NCI-H82 (cell line): ENCODE results near the gene MARK3.
"Not testable (repeated sequence)": the region's sequence is repeated elsewhere in the genome, so short reads cannot be mapped to it uniquely, and the experiment has no call there.

Experiments used
- DNase-seq: peaks from one replicate; lab custom pipeline; 2025; lab: John Stamatoyannopoulos, UW

The MARK3 gene

DNA sequence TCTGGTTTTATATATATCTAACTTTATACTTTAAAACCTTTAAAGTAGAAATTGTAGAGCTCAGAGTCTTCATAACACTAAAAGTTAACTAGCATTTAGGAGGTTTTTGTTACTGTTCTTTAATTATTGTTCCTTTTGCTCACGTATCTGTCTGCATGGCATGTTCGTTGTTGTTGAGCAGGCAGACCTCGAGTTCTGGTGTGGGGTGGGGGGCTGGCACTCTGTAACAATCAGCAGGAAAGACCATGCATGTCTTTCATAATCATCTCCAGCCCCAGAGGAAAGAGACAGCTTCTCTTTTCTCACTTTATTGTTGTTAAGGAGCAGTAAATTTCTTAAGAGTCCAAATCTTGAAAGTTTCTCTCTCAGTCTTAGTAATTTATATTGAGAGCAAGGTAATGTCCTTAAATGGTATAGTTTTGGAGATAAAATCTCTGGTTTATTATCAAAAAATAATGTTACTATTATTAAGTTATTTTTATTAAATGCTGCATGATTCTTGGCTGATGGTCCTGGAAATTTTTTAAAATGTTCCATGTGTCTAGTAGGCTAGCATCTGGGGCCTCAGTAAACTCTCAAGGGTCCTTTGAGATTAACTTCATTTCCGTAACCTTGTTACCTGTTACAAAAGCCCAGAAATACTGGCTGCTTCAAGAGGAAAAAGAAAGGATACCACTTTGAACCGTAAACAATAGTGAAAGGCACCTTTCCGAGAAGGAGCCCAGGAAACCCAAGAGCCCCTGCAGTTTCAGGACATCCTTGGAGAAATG, 107.1 kb downstream of the MARK3 start:
- no peak for DNase-seq

DNA sequence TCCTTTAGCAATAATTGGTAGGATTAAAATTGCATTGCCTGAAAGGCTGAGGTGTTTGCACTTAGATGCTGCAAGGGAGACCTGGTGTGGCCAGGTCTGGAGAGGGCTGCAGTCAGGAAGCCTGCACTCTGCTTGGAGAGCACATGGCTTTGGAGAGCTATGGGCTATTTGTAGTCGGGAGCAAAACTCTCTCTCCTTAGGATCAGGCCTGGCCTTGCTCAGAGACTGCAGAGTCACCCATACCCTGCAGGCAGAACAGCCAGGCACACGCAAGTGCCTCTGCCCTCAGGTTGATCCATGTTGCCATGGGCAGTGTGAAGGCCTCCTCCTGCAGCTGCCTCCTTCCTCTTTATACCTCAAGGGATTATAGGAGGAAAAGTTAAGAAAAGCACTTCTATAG, 110.6 kb downstream of the MARK3 start:
- DNase-seq, result no peak

DNA sequence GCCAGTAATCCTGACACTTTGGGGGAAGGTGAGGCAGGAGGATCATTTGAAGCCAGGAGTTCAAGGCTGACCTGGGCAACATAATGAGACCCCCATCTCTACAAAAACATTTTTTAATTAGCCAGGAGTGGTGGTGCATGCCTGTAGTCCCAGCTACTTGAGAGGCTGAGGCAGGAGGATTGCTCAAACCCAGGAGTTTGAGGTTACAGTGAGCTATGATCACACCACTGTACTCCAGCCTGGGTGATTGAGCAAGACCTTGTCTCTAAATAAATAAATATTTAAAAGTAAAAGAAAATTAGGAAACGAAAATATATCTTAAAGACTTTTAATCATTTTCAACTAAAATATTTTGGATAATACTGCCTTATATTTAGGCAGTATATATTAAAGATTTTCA, 111.6 kb downstream of the MARK3 start:
- DNase-seq, result no peak

DNA sequence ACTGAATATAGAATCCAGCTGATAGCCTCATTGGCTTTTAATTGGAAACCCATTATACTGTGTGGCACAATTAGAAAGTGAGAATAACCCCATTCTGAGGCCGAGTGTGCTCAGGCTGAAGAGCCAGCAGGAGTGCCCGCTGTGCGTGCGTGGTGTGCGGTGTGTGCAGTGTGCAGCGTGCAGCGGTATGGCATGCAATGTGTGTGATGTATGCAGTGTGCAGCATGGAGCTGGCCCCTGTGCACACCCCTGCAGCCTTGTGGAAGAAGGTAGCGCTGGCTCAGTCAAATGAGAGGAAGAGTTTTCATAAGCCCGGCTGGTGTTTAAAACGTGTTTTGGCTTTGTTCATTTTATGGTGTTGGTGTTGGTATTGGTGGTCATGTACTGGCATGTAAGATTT, 114.5 kb downstream of the MARK3 start:
- DNase-seq, result no peak

DNA sequence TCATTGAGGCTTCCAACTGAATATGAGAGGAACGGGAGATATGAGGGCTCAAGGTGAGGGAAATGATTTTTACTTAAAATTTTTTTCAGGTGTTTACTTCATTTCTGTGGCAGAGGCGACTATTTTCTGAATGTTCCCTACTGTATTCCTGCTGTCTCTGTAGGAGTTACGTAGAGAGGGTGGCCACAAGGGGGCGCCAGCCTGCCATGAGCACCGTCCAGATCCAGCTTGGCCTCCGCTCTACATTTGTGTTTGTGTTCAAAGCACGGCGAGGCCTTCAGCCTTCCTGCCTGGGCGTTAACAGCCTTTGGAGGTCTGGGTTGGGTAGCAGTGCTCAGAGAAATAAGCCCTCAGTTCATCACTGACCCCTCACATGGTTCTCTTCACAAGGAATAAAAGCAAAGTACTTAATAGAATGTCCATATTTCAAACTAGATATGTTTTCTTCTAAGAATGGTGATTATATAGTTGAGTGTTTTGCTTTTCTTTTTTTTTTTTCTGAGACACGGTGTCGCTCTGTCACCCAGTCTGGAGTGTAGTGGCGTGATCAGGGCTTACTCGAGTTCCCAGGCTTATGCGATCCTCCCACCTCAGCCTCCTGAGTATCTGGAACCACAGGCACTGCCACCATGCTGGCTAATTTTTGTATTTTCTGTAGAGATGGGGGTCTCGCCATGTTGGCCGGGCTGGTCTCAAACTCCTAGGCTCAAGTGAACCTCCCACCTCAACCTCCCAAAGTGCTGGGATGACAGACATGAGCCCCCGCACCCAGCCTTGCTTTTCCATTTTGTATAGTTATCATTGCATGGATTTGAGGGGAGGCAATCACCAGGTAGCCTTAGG, 115.2 kb downstream of the MARK3 start:
- peak; percentile 85 for DNase-seq

DNA sequence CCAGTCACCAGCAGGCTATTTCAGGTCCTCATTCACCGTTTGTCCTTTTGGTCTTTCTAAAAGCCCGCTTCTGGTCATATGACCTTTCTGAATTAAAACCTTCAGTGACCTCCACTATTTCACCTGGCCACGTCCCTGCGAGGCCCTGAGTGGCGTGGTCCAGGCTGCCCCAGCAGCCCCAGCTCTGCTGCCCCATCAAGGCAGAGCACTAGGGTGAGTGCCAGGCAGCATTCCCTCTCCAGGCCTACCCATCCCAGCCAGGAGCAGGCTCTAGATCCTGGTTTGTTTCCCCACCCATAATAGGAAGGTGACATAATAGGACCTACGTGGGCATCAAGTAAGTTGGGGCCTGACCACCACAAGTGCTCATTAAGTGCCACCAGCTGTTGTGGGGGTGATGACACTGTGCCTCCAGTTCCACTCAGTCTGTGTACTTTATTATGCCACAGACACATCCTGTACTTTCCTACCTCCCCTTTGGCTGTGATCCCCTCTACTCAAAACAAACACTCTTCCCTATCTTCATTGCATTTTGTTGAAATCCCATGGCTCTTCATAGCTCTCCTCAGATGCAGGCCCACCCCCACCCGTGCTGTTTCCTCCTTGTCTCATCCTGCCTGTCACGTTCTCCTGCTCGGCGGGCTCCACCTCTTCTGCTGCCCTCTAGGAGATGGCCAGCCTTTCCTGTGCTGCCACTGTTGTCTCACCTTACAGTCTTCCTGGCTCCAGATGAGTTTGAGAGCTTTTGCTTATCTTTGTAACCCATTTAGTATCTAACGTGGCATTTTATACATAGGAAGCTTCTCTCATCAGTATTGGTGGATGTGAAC, 116.0 kb downstream of the MARK3 start:
- DNase-seq, result no peak

DNA sequence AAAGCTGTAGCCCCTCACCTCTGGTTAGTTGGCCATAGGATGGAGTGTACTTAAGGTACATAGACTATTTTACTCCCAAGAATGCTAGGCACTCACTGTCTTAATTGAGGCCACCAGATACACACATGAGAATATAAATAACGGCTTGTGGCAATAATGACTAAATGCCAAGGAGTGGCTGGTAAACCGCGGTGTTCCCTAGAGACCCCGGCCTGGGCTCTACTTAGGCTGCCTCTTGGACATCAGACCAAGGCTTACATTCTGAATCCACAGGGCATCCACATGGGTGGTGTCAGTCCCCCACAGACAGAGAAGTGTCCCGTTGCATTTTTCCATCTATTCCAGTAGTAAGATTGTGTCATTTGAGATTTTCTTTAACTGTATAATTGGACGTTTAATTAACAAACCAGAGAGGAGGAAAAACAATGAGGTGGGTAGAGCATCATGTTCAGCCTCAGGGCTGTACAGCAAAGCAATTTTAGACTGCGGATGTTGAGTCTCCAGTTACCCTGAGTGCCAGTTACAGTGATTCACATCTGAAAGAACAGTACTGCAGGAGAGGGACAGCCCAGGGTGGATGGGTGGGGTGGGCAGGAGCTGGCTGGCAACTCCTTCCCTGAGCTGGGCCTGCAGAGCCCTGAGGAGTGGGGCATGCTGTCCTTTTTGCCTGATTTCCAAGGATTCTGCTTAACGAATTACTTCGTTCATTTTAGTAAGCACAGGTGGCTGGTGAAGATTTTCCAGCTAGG, 116.9 kb downstream of the MARK3 start:
- no peak for DNase-seq

DNA sequence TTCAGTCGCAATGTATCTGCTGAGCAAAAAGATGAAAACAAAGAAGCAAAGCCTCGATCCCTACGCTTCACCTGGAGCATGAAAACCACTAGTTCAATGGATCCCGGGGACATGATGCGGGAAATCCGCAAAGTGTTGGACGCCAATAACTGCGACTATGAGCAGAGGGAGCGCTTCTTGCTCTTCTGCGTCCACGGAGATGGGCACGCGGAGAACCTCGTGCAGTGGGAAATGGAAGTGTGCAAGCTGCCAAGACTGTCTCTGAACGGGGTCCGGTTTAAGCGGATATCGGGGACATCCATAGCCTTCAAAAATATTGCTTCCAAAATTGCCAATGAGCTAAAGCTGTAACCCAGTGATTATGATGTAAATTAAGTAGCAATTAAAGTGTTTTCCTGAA, 117.7 kb downstream of the MARK3 start:
- DNase-seq, result no peak

DNA sequence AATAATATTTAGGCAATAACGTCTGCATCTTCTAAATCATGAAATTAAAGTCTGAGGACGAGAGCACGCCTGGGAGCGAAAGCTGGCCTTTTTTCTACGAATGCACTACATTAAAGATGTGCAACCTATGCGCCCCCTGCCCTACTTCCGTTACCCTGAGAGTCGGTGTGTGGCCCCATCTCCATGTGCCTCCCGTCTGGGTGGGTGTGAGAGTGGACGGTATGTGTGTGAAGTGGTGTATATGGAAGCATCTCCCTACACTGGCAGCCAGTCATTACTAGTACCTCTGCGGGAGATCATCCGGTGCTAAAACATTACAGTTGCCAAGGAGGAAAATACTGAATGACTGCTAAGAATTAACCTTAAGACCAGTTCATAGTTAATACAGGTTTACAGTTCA, 118.1 kb downstream of the MARK3 start:
- no peak for DNase-seq

DNA sequence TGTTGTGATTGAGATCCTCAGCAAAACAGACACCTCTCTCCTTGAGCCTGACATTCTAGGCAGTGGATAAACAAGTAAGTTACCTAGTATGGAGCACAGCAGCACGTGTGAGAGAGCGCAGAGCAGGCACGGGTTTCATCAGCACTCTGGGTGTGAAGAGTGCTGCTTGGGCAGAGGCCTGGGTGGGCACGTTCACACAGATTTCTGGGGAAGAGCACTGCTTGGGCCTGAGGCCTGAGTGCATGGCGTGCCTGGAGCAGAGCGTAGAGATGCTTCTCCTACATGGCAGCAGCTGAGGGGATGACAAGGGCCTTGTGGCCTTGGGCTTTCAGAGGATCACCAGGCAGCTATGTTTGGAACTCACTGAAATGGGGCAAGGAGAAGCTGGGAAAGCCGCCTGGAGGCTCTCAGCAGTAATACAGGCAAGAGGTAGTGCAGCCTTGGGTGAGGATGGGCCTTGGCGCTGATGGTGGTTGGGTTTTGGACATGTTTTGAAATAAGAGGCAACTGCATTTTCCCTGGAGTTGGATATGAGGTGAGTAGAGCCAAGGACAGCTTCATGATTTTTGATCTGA, 119.9 kb downstream of the MARK3 start:
- DNase-seq, result no peak

DNA sequence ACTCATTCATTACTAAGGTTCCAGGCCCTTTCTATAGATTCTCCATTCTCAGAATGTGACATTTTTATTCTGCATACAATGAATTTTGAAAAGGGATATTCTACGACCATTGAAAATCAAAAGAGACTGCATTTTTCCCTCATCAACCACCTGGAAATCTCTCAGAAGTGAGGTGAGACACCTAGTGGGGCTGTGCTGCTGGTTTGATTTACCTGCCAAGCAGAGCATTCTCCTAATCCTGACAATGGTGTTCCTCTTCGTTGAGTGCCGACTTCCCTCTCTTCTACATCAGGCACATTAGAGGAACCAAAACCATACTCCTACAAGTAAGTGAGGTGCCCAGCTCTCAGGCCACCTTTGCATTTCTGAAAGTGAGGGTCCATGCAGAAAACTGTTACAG, 122.5 kb downstream of the MARK3 start:
- no peak for DNase-seq

DNA sequence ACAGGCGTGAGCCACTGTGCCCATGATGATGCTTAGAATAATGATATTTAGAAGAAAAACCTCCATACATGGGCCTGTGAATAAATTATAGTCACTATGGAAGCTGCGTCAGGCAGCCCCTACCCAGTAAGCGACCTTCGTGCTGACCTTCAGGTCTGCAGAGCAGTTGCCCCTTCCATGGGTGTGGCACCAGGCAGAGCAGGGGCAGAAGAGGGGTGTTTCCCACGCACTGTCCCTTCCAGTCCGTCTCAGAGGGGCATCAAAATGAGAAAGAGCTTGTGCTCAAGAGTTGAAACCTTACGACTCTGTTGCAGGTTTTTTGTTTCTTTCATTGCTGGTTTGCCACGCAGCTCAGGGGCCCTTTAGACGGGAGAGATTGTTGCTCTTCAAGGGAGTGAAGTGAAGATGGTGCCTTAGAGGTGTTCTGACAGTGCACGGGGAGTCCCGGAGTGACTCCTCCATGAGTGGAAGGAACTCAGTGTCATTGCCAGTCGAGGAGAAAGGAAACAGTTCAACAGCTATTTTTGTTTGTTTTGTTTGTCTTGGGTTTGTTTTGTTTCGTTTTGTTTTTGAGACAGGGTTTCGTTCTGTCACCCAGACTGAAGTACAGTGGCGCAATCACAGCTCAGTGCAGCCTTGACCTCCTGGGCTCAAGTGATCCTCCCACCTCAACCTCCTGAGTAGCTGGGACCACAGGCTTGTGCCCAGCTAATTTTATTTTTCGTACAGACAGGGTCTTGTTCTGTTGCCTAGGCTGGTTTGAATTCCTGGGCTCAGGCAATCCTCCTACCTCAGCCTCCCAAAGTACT, 123.5 kb downstream of the MARK3 start:
- no peak for DNase-seq

DNA sequence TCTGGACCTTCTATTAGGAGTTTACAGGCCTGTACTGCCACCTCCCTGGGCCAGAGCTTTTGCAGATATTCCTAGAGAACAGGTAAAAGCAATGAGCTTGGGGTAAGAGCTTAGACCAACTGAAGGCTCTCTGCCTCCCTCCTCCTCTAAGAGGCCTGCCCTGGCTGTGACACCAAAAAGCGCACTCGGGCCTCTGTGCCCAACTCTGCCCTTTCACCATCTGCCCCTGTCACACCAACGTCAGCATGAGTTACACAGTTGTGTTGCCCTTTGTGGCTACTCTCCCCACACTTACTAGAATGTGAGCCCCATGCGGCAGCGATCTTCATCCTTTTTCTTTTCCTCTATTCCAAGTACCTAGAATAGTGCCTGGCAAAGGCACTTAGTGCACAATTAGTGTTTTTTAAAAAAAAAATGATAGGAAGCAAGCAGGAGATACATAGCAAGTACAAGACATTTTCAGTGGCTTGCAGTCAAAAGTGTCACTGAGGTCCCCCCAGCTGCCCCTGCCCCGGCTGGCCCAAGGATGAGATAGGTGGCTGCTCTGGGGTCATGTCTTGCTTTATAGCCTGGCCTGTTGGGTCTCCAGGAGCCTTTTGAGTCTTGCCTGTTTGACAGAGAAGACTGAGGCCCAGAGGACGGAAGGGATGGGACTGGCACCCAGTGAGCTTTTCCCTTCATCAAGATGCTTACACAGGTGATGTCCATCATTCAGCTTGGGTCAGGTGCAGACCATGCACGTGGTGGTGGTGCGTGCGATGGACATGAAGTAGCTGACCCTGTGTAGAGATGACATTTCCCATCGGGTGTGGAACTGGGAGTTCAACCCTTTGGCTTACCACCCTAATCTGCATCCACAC, 124.9 kb downstream of the MARK3 start:
- DNase-seq, result no peak

DNA sequence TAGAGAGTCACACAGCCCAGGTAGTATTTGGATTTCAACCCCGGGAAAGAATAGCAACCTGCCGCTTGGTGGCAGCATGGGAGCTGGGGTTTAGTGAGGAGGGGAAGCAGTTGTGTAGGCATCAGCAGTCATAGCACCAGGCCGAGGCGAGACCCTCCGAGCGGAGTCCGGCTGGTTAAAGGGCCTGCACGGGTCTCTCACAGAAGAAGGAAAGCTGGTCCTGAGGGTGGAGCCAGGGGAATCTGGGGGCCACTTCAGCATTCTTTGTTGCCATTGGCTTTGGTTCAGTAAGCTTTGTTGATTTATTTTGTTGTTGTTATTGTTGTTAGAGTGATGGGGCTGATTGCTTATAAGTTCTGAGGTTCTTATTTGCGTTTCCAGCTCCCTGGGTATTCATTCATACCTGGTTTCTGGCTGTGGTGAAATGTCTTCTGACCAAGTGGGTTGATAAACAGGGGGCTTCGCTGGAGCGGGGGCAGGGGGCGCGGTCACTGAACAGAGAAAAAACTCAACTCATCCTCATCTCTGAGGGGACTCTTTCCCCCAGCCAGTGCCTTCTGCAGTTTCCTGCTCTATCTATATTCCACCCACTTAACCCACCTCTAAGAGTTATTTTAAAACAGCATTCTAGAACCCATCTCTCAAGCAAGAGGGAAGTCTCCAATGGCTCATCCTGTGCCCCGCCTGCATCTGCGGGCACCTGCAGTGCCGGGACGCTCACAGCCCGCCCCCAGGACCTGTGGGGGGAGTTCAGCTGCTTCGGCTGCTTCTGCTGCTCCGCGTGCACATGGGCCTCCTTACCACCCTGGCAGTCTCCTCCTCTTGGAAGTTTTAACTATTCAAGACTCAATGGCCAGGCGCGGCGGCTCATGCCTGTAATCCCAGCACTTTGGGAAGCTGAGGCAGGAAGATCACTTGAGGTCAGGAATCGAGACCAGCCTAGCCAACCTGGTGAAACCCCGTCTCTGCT, 125.8 kb downstream of the MARK3 start:
- DNase-seq, result no peak

DNA sequence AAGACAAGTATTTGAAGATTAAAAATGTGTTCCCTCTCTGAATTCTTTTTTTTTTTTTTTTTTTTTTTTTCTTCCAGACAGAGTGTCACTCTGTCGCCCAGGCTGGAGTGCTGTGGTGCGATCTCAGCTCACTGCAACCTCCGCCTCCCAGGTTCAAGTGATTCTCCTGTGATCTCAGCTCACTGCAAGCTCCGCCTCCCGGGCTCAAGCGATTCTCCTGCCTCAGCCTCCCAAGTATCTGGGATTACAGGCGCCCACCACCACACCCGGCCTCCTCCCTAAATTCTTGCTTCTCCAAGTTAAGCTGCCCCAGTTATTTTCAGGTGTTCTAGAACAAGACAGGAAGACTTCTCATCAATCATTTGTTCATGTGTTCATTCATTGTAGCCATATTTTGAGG, 127.0 kb downstream of the MARK3 start:
- DNase-seq, result not testable (repeated sequence)

DNA sequence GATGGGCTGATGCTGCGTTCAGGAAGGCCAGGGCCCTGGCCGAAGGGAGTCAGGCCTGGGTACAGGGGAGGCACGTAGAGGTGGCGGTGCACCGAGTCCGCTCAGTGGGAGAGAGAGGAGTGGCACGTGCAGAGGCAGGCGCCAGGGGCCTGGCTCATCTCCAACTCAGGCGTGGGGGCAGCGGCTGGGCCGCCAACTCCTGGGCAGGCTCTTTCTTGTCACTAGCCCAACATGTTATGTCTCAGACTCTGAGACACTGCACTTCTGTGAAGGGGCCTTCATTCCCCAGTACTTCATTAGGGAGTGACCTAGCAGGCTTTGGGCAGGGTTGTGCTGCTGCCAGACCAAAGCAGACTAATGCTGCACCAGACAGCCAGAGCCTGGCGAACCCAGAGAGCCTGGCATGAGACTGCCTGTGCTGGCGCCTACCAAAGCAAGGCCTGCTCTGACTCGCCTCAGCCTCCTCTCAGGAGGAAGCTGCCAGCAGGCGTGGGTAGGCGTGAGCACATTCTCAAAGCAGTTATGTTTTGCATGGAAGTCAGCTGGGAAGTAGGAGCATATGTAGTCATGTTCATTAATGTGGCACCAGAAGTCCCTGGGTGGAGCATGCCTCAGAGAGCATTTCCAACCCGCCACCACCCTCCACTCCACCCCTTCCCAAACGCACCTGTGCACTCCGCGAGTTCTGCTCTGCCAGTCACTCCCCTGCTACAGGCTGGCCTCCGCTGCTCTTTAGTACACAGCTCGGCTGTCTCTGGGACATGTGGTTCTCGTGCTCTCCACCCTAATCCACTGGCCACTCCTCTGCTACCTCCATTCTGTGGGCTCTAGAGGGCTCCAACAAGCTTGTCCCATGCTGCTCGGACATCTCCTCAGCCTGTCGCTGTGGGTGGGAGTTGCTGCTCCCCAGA, 127.7 kb downstream of the MARK3 start:
- DNase-seq, result peak; percentile 42
